Activated naive CD8-positive, alpha-beta T cell (primary cell): ENCODE measurements around the gene CAMK2G.

ENCODE experiments used
- H3K27ac Mint-ChIP-seq: one replicate; pipeline ENCODE4 v1.8.0; 2021; ENCODE audit warnings: mixed read lengths
- H3K27me3 Mint-ChIP-seq: one replicate; pipeline ENCODE4 v1.8.0; 2021; ENCODE audit warnings: mixed read lengths
- H3K36me3 Mint-ChIP-seq: one replicate; pipeline ENCODE4 v1.8.0; 2021; ENCODE audit warnings: mixed read lengths
- H3K4me1 Mint-ChIP-seq: one replicate; pipeline ENCODE4 v1.8.0; 2021; ENCODE audit warnings: low read depth, mixed read lengths
- H3K4me3 Mint-ChIP-seq: one replicate; pipeline ENCODE4 v1.8.0; 2021; ENCODE audit warnings: mild to moderate bottlenecking, mixed read lengths
- H3K9me3 Mint-ChIP-seq: one replicate; pipeline ENCODE4 v1.8.0; 2021; ENCODE audit warnings: low read depth, mixed read lengths

Gene CAMK2G

DNA sequence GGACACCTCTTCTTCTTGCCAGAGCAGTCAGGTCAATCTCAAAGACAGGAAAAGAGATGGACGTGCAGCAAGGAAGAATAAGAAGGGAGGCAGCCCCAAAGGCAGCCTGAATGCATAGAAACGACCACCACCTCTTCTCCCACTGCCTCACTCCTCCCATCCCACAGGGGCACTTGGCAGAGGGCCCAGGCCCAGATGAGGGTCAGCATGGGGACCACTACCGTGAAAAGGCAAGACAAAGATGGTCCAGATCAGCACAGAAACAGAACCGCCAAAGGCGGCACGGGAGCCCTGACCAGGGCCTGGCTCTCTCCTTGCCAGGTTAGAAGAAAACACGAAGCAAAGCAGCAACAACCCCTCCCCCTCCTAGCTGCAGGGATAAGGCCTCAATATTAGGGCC is 61.0 kb downstream of the CAMK2G start:
- Mint-ChIP-seq H3K36me3 (no peaks in the 10 kb centered on the region), H3K9me3 (no peaks in the 10 kb centered on the region), H3K27ac (no peak overlapping the region), H3K4me3 (no peak overlapping the region), H3K27me3 (no peaks in the 10 kb centered on the region), H3K4me1 (peaks cover 20% of the 10 kb centered on the region)

DNA sequence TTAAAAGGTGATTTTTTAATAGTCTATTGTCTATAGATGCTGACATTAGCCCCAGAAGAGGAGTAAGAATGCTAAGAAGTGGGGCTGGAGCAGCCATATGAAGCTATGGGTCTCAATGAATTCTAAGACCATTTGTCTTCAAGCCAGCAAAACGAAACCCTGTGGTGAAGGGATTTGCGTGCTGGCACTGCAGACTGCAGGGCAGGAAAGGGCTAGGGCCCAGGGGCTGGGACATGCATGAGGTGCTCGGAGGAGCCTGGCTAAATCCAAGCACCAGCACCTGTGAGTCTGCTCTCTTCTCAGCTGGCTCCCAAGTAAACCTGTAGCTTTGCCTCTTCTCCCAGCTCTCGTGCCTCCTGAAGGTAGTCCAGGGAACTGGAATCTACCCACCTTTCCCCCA is 61.7 kb downstream of the CAMK2G start:
- peaks cover 22% of the 10 kb centered on the region for H3K4me1 Mint-ChIP-seq
- H3K9me3 Mint-ChIP-seq, result no peaks in the 10 kb centered on the region
- H3K27me3 Mint-ChIP-seq, result no peaks in the 10 kb centered on the region
- H3K36me3 Mint-ChIP-seq, result no peaks in the 10 kb centered on the region
- H3K27ac Mint-ChIP-seq, result peak overlapping the region; percentile 70
- H3K4me3 Mint-ChIP-seq, result peak overlapping the region; percentile 60

DNA sequence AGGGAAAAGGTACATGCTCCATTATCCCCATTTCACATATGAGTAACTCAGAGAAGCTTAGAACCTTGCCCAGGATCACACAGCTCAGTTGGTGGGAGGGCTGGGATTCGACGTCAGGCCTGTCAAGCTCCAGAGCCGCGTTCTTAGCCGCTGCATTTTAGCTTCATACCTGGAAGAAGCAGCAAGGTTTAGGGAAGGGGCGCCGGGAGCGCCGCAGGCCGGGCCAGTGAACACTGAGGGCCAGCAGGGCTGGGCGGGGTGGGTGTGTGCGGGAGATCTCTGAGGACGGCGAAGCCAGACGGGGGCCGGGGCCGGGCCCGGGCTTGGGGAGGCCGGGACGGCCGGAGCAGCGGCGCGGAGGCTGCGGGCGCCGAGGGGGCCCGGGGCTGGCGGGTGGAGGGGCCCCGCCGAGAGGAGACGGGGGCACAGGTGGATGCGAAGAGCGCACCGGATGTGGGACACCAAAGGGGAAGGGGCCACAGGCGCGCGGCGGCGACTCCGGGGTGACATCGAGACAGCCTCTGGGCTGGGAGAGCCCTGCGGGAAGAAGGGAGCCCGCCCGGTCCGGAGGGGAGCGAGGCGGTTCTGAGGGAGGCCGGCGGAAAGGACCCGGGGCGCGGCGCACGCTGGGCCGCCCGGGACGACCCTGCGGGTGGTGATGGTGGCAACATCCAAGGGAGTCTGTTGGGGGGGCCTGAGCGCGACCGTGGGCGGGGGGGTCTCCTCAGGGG is 63.5 kb downstream of the CAMK2G start:
- Mint-ChIP-seq H3K4me3 (peak overlapping the region; percentile 94), H3K27ac (peak overlapping the region; percentile 97), H3K27me3 (no peaks in the 10 kb centered on the region), H3K9me3 (no peaks in the 10 kb centered on the region), H3K4me1 (peaks cover 39% of the 10 kb centered on the region), H3K36me3 (peaks cover 6% of the 10 kb centered on the region)

DNA sequence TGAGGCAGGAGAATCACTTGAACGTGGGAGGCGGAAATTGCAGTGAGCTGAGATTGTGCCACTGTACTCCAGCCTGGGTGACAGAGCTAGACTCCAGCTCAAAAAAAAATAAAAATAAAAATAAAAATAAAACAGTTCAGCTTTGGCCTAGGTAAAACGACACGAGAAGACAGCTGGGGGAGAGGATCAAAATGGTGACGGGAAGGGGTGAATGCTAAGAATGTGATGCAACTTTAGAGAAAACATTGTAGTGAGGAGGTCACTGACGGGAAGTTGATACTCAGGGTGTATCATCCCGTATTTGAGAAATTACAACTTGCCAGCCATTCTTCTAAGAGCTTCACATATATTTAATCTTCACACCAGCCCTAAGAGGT is 64.0 kb downstream of the CAMK2G start:
- Mint-ChIP-seq H3K36me3 (peaks cover 9% of the 10 kb centered on the region), H3K9me3 (no peaks in the 10 kb centered on the region), H3K27ac (peak overlapping the region; percentile 97), H3K27me3 (no peaks in the 10 kb centered on the region), H3K4me1 (peaks cover 45% of the 10 kb centered on the region), H3K4me3 (peak overlapping the region; percentile 94)

DNA sequence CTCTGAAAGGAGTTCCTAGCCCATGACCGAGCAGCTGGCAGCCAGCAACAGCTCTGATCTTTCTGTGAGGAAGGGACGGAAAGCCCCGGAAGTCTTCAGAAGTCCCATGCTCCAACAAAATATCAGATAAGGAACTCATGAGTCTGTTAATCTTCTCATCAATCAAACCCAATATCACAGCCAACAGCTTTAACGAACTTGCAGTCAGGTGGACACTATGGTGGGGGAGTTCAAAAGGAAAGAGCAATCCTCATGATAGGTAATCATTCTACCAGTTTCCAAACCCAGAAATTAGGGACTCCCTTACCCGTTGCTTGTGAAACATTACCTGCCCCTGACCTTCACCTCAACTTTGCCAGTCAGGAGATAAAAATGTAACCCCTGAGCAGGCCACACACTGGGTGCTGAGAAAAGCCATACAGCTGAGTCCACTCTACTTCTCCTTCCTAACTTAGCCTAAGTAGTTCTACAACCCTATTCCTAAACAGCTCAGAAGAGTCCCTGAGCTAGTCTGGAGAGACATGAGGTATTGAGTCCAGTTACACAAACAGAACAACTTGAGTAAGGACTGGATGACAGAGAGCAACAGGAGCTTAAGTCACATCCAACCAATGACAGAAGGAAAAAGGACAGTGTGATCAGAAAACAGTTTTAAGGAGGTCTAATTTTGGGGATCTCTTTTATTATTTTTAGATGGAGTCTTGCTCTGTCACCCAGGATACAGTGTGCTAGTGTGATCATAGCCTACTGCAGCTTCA is 65.1 kb downstream of the CAMK2G start:
- H3K4me3 Mint-ChIP-seq, result peak overlapping the region; percentile 94
- no peaks in the 10 kb centered on the region for H3K9me3 Mint-ChIP-seq
- H3K36me3 Mint-ChIP-seq, result peaks cover 9% of the 10 kb centered on the region
- peak overlapping the region; percentile 83 for H3K27ac Mint-ChIP-seq
- no peaks in the 10 kb centered on the region for H3K27me3 Mint-ChIP-seq
- H3K4me1 Mint-ChIP-seq, result peaks cover 45% of the 10 kb centered on the region

DNA sequence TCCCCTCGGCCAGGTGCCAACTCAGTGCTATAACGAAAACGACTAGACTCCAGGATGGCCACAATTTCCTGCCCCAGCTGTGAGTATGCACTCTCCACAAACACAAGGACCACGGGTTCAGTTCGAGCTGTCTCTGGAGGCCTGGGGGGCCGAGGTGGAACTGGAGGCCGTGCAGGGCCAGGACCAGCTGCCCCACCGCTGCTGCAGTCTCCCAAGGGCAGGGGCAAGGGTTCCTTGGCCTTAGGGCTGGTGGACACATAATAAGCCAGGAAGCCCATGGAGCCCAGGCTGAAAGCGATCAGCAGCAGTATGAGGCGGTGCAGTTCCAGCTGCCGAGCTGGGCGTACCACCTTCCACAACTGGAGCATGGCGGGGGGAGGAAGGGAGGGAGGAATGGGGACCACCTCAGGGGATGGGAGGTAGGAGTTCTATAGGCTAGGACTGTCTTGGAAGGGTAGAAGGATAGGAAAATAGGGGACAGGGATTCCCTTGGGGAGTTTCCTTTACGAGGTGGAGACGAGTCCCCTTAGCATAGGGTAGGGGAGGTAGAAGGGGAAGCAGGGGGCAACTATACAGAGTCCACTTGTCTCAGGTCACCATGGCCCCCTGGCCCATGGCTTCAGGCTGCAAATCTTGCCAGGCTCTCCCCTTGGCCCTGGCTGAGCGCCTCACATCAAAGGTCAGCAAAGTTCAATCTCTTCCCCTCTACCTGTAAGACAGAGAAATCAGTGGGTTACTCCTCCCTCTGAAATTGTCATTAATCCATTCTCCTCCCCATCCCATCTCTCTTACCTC is 66.1 kb downstream of the CAMK2G start:
- H3K9me3 Mint-ChIP-seq, result no peaks in the 10 kb centered on the region
- peak overlapping the region; percentile 83 for H3K27ac Mint-ChIP-seq
- no peak overlapping the region for H3K4me3 Mint-ChIP-seq
- peaks cover 47% of the 10 kb centered on the region for H3K4me1 Mint-ChIP-seq
- peaks cover 11% of the 10 kb centered on the region for H3K36me3 Mint-ChIP-seq
- H3K27me3 Mint-ChIP-seq, result no peaks in the 10 kb centered on the region

DNA sequence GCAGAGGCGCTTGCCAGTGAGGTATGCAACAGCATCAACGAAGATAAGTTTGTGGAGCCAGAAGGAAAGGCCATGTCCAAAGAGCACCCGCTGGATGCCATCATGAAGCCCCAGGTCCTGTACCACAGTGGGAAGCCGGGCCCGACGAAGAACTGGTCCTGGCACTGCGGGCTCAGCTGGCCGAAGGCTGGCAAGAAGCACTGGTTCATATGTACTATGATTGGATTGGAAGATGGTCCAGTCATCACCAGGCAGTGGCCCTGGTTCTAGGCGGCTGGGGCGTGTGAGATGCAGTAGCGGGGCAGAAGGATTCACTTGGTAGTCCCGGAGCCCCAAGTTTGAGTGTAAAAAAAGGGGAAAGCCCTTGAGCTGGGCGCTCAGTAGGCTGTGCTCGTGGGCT is 66.9 kb downstream of the CAMK2G start:
- H3K4me3 Mint-ChIP-seq, result peak overlapping the region; percentile 53
- H3K9me3 Mint-ChIP-seq, result no peaks in the 10 kb centered on the region
- H3K27me3 Mint-ChIP-seq, result no peaks in the 10 kb centered on the region
- H3K4me1 Mint-ChIP-seq, result peaks cover 47% of the 10 kb centered on the region
- peaks cover 11% of the 10 kb centered on the region for H3K36me3 Mint-ChIP-seq
- peak overlapping the region; percentile 64 for H3K27ac Mint-ChIP-seq

DNA sequence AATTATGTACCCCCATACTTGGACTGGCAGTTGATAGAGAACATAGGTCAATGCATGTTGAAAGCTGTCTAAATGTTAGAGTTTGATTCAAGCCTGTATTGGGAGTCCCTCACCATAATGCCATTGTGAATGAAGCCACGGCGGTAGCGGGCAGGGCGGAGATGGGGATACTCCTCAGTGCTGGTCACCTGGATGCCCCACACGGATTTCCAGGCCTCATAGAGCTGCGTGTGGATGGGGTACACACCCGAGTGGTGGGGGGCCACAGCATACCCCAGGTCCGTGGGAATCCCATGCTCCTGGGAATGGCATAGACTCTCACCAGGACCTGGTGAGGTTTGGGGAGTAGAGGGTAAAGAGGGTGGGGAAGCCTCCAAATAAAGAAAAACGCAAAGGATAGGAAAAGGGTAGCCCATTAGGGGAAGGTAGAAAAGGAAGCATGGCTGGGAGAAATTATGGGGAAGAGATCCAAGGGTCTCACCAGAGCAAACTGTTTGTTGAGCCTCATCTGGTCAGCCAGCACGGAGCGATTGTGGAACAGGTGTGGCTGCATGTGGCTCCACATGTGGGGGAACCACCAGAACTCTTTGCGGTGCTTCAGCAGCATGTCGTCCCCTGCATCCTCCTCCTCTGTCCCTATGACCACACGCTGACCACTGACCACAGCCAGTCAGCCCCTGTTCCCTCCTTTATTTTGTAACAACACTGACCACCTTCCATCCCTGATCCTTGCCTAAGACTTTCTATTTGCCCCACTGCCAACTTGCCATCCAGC is 68.0 kb downstream of the CAMK2G start:
- Mint-ChIP-seq H3K4me1 (peaks cover 48% of the 10 kb centered on the region), H3K9me3 (no peaks in the 10 kb centered on the region), H3K36me3 (peaks cover 11% of the 10 kb centered on the region), H3K27me3 (no peaks in the 10 kb centered on the region), H3K4me3 (peak overlapping the region; percentile 53), H3K27ac (peak overlapping the region; percentile 64)

DNA sequence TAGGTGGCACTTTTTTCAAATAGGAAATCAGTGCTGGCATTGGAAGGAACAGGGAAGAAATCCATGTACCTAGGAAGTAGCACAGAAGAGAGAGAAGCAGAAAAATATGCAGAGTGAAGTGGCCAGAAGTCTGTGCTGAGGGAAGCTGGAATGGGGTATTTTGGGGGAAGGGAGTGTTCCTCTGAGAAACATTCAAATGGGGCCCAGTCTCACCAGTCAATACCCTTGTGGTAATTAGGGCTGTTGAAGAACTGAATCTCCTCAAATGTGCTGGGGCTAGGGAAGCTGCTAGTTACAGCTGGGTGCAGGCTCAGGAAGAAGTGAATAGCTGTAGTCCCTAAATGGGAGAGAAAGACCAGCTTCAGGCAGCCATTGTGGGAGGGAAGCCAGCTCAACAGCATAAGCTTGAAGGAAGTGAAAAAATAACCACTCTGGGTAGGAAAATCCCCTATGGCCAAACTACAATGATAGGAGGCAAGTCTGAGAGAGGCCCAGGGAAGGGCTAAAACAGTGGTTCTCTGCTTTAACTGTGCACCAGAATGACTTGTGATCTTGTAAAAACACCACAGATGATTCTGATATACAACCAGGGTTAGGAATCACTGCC is 70.6 kb downstream of the CAMK2G start:
- peaks cover 11% of the 10 kb centered on the region for H3K36me3 Mint-ChIP-seq
- no peaks in the 10 kb centered on the region for H3K9me3 Mint-ChIP-seq
- H3K4me1 Mint-ChIP-seq, result peaks cover 30% of the 10 kb centered on the region
- peak overlapping the region; percentile 54 for H3K27ac Mint-ChIP-seq
- no peaks in the 10 kb centered on the region for H3K27me3 Mint-ChIP-seq
- H3K4me3 Mint-ChIP-seq, result no peak overlapping the region

DNA sequence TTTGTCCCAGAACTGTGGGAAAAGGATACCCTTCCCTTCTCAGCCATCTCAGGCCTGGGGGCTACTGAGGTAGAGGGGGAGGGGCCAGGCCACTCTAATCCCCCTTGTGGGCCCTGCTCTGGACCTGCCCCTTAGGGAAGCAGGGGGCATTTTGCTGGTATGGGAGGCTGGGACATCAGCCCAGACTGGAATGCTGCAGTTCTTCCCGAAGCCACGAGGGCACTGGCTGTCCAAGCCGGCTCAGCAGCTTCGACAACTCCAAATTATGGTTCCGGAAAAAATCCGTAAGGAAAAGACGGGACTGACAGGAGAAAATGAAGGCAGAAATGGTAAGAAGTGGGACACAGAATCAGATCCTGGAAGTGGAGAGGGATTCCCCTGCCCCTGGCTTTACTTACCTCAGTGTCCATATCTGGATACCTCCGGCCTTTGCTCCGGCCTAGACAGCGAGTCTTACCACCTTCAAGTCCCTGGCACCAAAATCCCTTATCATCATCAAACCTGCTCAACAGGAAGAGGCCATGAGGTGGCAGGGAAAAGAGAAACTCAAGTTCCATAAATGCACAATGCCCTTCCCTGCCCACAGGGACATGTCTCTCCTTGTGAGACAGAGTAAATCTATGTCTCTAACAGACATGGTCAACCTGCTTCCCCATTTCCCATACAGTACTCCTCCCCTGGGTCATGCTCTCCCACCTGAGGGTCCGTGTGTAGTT is 71.9 kb downstream of the CAMK2G start:
- Mint-ChIP-seq H3K36me3 (peaks cover 11% of the 10 kb centered on the region), H3K4me1 (peaks cover 27% of the 10 kb centered on the region), H3K27ac (peak overlapping the region; percentile 35), H3K9me3 (no peaks in the 10 kb centered on the region), H3K4me3 (no peak overlapping the region), H3K27me3 (no peaks in the 10 kb centered on the region)

DNA sequence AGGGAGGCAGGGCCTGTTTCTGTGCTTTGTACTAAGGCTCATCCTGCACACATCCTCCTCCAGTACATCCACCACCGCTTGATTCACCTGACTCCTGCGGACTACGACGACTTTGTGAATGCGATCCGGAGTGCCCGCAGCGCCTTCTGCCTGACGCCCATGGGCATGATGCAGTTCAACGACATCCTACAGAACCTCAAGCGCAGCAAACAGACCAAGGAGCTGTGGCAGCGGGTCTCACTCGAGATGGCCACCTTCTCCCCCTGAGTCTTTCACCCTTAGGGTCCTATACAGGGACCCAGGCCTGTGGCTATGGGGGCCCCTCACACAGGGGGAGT is 73.1 kb downstream of the CAMK2G start:
- H3K9me3 Mint-ChIP-seq, result no peaks in the 10 kb centered on the region
- no peak overlapping the region for H3K4me3 Mint-ChIP-seq
- H3K27me3 Mint-ChIP-seq, result no peaks in the 10 kb centered on the region
- no peak overlapping the region for H3K27ac Mint-ChIP-seq
- H3K4me1 Mint-ChIP-seq, result peaks cover 15% of the 10 kb centered on the region
- H3K36me3 Mint-ChIP-seq, result peaks cover 5% of the 10 kb centered on the region

DNA sequence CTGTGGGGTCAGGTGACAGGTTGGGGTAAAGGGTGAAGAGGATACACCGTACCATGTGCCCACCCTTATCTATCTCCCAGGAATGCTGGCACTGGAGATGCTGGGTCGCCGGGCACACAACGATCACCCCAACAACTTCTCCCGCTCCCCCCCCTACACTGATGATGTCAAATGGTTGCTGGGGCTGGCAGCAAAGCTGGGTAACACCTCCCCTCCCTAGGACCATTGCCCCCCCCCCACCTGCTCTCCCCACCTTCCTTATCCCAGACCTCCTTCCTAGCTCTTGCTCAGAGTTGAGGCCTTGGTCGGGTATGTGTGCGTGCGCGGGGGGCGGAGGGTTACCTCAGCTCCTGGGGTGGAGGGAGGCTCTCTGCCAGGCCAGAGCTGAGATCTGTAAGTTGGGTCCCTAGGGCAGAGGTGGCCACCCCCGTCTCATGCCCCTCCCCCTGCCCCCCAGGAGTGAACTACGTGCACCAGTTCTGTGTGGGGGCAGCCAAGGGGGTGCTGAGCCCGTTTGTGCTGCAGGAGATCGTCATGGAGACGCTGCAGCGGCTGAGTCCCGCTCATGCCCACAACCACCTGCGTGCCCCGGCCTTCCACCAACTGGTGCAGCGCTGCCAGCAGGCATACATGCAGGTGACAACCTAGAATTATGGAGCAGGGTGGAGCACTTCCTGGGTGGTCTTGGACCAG is 73.6 kb downstream of the CAMK2G start:
- H3K36me3 Mint-ChIP-seq, result peaks cover 3% of the 10 kb centered on the region
- no peak overlapping the region for H3K4me3 Mint-ChIP-seq
- no peak overlapping the region for H3K27ac Mint-ChIP-seq
- H3K4me1 Mint-ChIP-seq, result peaks cover 10% of the 10 kb centered on the region
- no peaks in the 10 kb centered on the region for H3K27me3 Mint-ChIP-seq
- no peaks in the 10 kb centered on the region for H3K9me3 Mint-ChIP-seq

DNA sequence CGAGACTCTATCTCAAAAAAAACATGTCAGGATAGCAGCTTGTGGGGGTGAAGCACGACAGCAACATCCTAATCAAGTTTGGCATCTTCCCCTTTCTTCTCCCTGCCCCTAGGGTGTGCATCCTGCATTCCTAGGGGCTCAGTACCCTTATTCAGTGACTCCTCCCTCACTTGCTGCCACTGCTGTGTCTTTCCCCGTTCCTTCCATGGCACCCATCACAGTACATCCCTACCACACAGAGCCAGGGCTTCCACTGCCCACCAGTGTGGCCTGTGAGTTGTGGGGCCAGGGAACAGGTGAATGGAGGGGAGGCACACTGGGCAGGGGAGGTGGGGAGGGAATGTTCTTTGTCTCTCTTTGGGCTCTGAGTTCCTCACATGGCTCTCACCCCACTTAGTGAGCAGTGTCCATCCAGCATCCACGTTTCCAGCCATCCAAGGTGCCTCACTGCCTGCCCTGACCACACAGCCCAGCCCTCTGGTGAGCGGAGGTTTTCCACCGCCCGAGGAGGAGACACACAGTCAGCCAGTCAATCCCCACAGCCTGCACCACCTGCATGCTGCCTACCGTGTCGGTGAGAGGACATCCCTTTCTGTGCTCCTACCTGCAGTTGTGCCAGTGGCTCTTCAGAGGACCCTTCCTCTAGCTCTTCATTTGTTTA is 74.3 kb downstream of the CAMK2G start:
- Mint-ChIP-seq H3K27ac (no peak overlapping the region), H3K36me3 (peaks cover 2% of the 10 kb centered on the region), H3K4me3 (no peak overlapping the region), H3K9me3 (no peaks in the 10 kb centered on the region), H3K27me3 (no peaks in the 10 kb centered on the region), H3K4me1 (peaks cover 6% of the 10 kb centered on the region)
